AG04450 (cell line): ENCODE results near the gene HK3. TPM values are rescaled to one million over a fixed set of nuclear protein-coding genes. Genes with fewer than 3 reads are reported as not detected.

Experiments used
- CTCF ChIA-PET: fragments of 300-600, 350-600 bp; formaldehyde crosslinking; extraction: SDS; loops from one replicate; lab custom pipeline; 2022; ENCODE audit warnings: antibody characterized with exemption, inconsistent platforms; lab: Charles Lee
- POLR2A ChIA-PET: fragments of 350-600 bp; formaldehyde crosslinking; extraction: SDS; loops from one replicate; lab custom pipeline; 2021; ENCODE audit warnings: antibody characterized with exemption, inconsistent platforms; lab: Yijun Ruan, JAX
- DNase-seq: peaks from one replicate; pipeline ENCODE4 v3.0.0-alpha.2; 2011; ENCODE audit warnings: low read depth, low spot score
- H3K27ac ChIP-seq: one replicate; pipeline ENCODE4 v1.5.1; 2012; ENCODE audit warnings: low read depth, low read length, control low read depth
- H3K27me3 ChIP-seq: one replicate; pipeline ENCODE4 v1.6.0; 2012; ENCODE audit warnings: low read length; ENCODE audit not compliant: control insufficient read depth, insufficient read depth
- H3K4me3 ChIP-seq: 2 replicates; pipeline ENCODE4 v1.5.1; 2011; ENCODE audit warnings: mild to moderate bottlenecking, low read depth, low read length, control low read depth
- H3K9me3 ChIP-seq: 2 replicates; pipeline ENCODE4 v1.5.1; 2012; ENCODE audit warnings: low read length; ENCODE audit not compliant: control insufficient read depth, insufficient read depth
- polyA plus RNA-seq: library from polyadenylated mRNA; depleted of rRNA; stranded (reverse); fragments of >200 nt; gene quantifications from 2 replicates; pipeline ENCODE4 v1.2.3, GENCODE V29; 2011
- TF ChIP-seq, protein P1 (sequence below): IDR thresholded peaks from 2 replicates; pipeline ENCODE4 v1.5.1; 2011; ENCODE audit warnings: low read depth, low read length, control low read depth, inconsistent platforms

The HK3 gene
- polyA plus RNA-seq, 1 experiment, result not detected

DNA sequence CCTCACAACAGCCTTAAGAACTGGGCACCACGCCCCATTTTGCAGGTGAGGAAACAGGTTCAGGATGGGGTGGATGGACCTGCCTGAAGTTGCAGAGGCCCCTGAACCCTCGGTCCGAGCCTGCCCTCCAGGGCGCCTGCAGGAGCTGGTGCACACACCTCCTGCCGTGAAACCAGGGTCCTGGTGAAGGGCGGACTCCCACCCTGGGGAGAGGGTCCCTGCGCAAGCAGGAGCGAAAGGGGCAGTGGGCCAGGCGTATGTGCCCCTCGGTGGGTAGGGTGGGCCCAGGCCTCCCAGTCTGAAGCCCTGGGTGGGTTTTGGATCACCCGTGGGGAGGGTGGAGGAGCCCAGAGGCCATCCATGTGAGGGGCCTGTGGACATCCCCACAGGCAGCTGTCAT lies 37.9 kb downstream of the HK3 start:
- POLR2A ChIA-PET, result no interaction called here
- TF ChIP-seq, protein P1, sequence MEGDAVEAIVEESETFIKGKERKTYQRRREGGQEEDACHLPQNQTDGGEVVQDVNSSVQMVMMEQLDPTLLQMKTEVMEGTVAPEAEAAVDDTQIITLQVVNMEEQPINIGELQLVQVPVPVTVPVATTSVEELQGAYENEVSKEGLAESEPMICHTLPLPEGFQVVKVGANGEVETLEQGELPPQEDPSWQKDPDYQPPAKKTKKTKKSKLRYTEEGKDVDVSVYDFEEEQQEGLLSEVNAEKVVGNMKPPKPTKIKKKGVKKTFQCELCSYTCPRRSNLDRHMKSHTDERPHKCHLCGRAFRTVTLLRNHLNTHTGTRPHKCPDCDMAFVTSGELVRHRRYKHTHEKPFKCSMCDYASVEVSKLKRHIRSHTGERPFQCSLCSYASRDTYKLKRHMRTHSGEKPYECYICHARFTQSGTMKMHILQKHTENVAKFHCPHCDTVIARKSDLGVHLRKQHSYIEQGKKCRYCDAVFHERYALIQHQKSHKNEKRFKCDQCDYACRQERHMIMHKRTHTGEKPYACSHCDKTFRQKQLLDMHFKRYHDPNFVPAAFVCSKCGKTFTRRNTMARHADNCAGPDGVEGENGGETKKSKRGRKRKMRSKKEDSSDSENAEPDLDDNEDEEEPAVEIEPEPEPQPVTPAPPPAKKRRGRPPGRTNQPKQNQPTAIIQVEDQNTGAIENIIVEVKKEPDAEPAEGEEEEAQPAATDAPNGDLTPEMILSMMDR, result no peak
- H3K27me3 ChIP-seq, result peaks cover 51% of the 10 kb centered on the region
- H3K4me3 ChIP-seq, result no peak overlapping the region
- H3K27ac ChIP-seq, result no peak overlapping the region
- CTCF ChIA-PET, result interaction anchor here (0.6 kb wide), 1 partner anchor 27 kb away, joined by 3 read pairs; no protein-coding TSS in a partner anchor
- no peaks in the 10 kb centered on the region for H3K9me3 ChIP-seq
- no peak for DNase-seq

DNA sequence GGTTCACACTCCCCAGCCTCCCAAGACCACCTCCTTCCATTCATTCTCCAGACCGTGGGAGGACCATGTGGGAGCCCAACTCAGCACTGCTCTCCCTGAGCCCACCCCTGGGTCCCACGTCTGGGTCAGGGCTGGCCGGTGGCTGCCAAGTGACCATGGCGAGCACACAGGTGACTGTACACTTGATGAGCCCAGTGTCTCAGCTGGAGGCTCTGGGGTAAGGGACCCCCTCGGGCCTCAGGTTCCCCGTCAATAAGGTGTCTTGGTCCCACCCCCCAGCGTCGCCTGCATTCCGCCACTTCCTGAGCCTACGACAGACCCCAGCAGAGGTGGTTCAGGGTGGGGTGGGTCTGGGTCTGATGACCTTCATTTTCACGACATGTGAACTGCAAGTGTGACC lies 38.8 kb downstream of the HK3 start:
- Histone ChIP-seq H3K27ac (no peak overlapping the region), H3K9me3 (no peaks in the 10 kb centered on the region), H3K4me3 (no peak overlapping the region), H3K27me3 (peaks cover 49% of the 10 kb centered on the region)
- ChIA-PET CTCF (no interaction called here), POLR2A (no interaction called here)
- TF ChIP-seq, protein P1, result no peak
- no peak for DNase-seq

DNA sequence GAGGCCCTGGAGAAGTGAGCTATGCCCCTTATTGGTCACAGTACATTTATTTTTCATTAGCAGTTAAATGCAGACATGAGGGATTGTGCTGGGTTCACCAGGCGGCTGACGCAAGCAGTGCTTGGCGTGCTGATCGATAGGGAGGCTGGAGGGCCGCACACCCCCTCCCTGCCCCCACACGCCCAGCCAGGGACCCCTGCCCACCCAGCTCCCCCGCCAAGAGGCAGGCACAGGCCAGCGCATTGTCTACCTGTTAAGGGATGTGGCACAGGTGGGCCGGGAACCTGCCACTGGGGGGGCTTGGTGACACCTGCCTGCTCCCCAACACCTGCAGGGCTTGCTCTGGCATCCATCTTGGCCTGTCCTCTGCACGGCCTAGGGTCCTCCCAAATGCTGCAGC lies 39.2 kb downstream of the HK3 start:
- Histone ChIP-seq H3K9me3 (no peaks in the 10 kb centered on the region), H3K27me3 (peaks cover 51% of the 10 kb centered on the region), H3K27ac (no peak overlapping the region), H3K4me3 (no peak overlapping the region)
- ChIA-PET CTCF (no interaction called here), POLR2A (no interaction called here)
- TF ChIP-seq, protein P1, result no peak
- DNase-seq, result no peak

DNA sequence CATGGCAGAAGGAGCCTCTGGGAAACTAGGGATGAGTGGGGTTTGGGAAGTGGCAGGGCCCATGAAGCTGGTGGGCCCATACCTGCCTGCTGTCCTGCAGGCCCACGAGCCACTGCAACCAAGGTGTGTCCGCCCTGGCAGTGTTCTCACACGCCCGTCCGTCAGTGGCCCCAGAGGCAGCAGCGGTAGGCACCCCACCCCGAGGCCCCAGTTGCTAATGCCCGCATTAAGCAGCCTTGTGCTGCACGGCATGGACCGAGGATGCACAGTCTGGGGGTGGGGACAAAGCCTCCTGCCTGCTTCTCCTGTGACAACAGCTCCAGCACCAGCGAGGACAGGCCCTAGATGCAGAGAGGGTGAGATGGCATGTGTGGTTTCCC lies 41.3 kb downstream of the HK3 start:
- POLR2A ChIA-PET, result no interaction called here
- CTCF ChIA-PET, result no interaction called here
- Histone ChIP-seq H3K27ac (no peak overlapping the region), H3K9me3 (no peaks in the 10 kb centered on the region), H3K27me3 (peaks cover 42% of the 10 kb centered on the region), H3K4me3 (no peak overlapping the region)
- no peak for DNase-seq
- TF ChIP-seq, protein P1, result no peak

DNA sequence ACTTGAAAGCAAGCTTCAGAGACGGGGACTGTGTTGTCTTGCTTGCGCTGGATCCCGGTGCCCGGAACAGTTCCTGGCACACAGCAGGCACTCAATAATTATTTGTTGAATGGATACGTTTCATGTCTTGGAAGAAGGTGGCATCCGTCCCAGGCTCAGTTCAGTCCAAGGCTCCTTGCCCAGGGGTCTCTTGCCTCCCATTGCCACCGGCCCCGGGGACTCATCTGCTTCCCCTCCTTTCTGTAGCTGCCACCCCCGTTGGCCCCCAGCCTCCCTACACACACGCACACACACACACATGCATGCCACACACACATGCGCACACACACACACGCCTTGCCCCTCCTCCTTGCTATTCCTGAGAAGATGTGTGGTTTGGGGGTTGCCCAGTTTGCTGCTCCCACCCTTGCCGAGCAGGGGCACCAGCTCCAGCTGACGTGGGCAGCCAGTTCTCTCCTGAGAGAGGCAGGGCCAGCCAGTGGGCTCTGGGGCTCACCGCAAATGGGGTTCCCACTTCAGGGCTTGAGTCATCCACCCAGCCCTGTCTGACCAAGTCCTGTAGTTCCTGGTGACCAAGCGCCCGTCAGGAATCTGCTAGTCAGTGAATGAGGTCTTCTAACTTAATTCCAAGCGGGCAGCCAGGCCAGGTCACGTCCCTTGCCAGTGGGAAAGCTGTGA lies 41.8 kb downstream of the HK3 start:
- CTCF ChIA-PET, result no interaction called here
- no peak for DNase-seq
- Histone ChIP-seq H3K9me3 (no peaks in the 10 kb centered on the region), H3K27me3 (peaks cover 42% of the 10 kb centered on the region), H3K27ac (no peak overlapping the region), H3K4me3 (no peak overlapping the region)
- TF ChIP-seq, protein P1, result no peak
- POLR2A ChIA-PET, result no interaction called here
